ENCODE data around the gene ZNF428. TPM values are rescaled to one million over a fixed set of nuclear protein-coding genes. Genes with fewer than 3 reads are reported as not detected.

ZNF428 gene
- polyA plus RNA-seq, 1 of the 3 experiments (the other 2 are of a cell fraction): 79.5 TPM

DNA sequence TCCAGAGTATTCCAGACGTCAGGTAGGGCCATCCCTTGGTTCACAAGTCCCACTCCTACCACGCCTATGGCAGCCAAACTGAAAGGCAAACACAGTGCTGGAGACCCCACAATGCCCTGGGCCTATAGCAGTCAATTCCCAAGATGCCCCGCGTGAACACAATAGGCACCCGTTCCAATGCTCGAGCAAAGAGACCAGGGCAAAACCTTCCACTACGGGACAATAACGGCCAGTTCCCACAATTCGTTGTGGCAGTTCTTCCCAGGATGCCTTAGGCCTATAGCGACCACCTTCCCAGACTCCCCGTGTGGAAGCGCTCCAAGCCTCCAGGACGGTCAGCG is 538 bp downstream of the ZNF428 start:
- CTCF ChIA-PET: interaction anchor here (1.8 kb wide), 1 partner anchor 25 kb away, joined by 7 read pairs; no protein-coding TSS in a partner anchor
- Histone ChIP-seq H3K4me2 (peak overlapping the region; percentile 87), H3K4me3 (ENCODE audit: low read depth in 2 of 2, low read length in 1 of 2) (peak overlapping the region; percentile 68 to 72), H3K4me1 (ENCODE audit: control insufficient read depth in 1 of 2, insufficient read depth in 2 of 2, low read depth in 1 of 2, low read length in 1 of 2) (peaks cover 7 to 12% of the 10 kb centered on the region in 2 experiments; a peak in 2 of 4 replicates), H3K27ac (ENCODE audit: low read depth in 2 of 2, low read length in 1 of 2) (peak overlapping the region; percentile 74 to 98), H3K9ac (peak overlapping the region; percentile 86), H3K9me3 (no peaks in the 10 kb centered on the region), H3F3A (replicated peaks; ENCODE audit: insufficient read depth) (peaks cover 4% of the 10 kb centered on the region), H4K20me1 (ENCODE audit: insufficient read depth) (no peaks in the 10 kb centered on the region), H3K36me3 (replicated peaks in 1 of 2; ENCODE audit: control insufficient read depth in 1 of 2, insufficient read depth in 2 of 2, low read length in 1 of 2) (peaks cover 0 to 4% of the 10 kb centered on the region in 2 experiments), H2AFZ (ENCODE audit: low read depth) (peak overlapping the region; percentile 88), H3K79me2 (ENCODE audit: insufficient read depth) (peaks cover 46% of the 10 kb centered on the region), H3K27me3 (ENCODE audit: insufficient read depth) (no peaks in the 10 kb centered on the region), H3K9me2 (no peaks in the 10 kb centered on the region)
- POLR2A ChIA-PET: no interaction called here
- peak; percentile 82 for DNase-seq
- TF ChIP-seq SMC3 (IDR thresholded peaks at IDR 0.05; ENCODE audit: low read depth, low read length) (no peak), GATA2 (CRISPR knock-in tag; IDR thresholded peaks at IDR 0.05) (peak; percentile 42; the same call in 1 of the 2 replicates), CHD2 (IDR thresholded peaks at IDR 0.05; ENCODE audit: low read length, partially characterized antibody) (peak; percentile 43), EZH2phosphoT487 (IDR thresholded peaks at IDR 0.05; ENCODE audit: borderline replicate concordance, low read depth) (no peak), TAF1 (IDR thresholded peaks at IDR 0.05; ENCODE audit: borderline replicate concordance, low read depth, low read length) (peak; percentile 47; the same call in 1 of the 2 replicates), ELF1 (IDR thresholded peaks at IDR 0.05) (no peak), RXRA (IDR thresholded peaks at IDR 0.05; ENCODE audit: borderline replicate concordance, low read depth) (no peak), TCF12 (IDR thresholded peaks at IDR 0.05) (no peak), GABPA (IDR thresholded peaks at IDR 0.05; ENCODE audit: low read depth) (no peak), YY1 (IDR thresholded peaks at IDR 0.05; ENCODE audit: low read depth) (no peak), POLR2AphosphoS5 (IDR thresholded peaks at IDR 0.05; ENCODE audit: low read depth, low read length) (no peak; the same call in 1 of the 2 replicates), MXI1 (IDR thresholded peaks at IDR 0.05; ENCODE audit: low read depth, low read length) (peak; percentile 64), RAD21 (IDR thresholded peaks at IDR 0.05; ENCODE audit: low read length) (no peak), MEF2A (IDR thresholded peaks at IDR 0.05; ENCODE audit: borderline replicate concordance, low read depth) (no peak)
- TF ChIP-seq, protein P1, sequence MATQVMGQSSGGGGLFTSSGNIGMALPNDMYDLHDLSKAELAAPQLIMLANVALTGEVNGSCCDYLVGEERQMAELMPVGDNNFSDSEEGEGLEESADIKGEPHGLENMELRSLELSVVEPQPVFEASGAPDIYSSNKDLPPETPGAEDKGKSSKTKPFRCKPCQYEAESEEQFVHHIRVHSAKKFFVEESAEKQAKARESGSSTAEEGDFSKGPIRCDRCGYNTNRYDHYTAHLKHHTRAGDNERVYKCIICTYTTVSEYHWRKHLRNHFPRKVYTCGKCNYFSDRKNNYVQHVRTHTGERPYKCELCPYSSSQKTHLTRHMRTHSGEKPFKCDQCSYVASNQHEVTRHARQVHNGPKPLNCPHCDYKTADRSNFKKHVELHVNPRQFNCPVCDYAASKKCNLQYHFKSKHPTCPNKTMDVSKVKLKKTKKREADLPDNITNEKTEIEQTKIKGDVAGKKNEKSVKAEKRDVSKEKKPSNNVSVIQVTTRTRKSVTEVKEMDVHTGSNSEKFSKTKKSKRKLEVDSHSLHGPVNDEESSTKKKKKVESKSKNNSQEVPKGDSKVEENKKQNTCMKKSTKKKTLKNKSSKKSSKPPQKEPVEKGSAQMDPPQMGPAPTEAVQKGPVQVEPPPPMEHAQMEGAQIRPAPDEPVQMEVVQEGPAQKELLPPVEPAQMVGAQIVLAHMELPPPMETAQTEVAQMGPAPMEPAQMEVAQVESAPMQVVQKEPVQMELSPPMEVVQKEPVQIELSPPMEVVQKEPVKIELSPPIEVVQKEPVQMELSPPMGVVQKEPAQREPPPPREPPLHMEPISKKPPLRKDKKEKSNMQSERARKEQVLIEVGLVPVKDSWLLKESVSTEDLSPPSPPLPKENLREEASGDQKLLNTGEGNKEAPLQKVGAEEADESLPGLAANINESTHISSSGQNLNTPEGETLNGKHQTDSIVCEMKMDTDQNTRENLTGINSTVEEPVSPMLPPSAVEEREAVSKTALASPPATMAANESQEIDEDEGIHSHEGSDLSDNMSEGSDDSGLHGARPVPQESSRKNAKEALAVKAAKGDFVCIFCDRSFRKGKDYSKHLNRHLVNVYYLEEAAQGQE (IDR thresholded peaks at IDR 0.05; ENCODE audit: low read depth, low read length): no peak
- TF ChIP-seq, protein P2, sequence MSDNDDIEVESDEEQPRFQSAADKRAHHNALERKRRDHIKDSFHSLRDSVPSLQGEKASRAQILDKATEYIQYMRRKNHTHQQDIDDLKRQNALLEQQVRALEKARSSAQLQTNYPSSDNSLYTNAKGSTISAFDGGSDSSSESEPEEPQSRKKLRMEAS (IDR thresholded peaks at IDR 0.05; ENCODE audit: low read depth): 0 out of 2 replicates have a peak, but pooled peaks have one; percentile 41
- TF ChIP-seq, protein P3, sequence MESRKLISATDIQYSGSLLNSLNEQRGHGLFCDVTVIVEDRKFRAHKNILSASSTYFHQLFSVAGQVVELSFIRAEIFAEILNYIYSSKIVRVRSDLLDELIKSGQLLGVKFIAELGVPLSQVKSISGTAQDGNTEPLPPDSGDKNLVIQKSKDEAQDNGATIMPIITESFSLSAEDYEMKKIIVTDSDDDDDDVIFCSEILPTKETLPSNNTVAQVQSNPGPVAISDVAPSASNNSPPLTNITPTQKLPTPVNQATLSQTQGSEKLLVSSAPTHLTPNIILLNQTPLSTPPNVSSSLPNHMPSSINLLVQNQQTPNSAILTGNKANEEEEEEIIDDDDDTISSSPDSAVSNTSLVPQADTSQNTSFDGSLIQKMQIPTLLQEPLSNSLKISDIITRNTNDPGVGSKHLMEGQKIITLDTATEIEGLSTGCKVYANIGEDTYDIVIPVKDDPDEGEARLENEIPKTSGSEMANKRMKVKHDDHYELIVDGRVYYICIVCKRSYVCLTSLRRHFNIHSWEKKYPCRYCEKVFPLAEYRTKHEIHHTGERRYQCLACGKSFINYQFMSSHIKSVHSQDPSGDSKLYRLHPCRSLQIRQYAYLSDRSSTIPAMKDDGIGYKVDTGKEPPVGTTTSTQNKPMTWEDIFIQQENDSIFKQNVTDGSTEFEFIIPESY (IDR thresholded peaks at IDR 0.05; ENCODE audit: borderline replicate concordance, low read depth): no peak
- TF ChIP-seq, protein P4, sequence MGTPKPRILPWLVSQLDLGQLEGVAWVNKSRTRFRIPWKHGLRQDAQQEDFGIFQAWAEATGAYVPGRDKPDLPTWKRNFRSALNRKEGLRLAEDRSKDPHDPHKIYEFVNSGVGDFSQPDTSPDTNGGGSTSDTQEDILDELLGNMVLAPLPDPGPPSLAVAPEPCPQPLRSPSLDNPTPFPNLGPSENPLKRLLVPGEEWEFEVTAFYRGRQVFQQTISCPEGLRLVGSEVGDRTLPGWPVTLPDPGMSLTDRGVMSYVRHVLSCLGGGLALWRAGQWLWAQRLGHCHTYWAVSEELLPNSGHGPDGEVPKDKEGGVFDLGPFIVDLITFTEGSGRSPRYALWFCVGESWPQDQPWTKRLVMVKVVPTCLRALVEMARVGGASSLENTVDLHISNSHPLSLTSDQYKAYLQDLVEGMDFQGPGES (IDR thresholded peaks at IDR 0.05; ENCODE audit: low read depth, low read length): no peak
- TF ChIP-seq, protein P5, sequence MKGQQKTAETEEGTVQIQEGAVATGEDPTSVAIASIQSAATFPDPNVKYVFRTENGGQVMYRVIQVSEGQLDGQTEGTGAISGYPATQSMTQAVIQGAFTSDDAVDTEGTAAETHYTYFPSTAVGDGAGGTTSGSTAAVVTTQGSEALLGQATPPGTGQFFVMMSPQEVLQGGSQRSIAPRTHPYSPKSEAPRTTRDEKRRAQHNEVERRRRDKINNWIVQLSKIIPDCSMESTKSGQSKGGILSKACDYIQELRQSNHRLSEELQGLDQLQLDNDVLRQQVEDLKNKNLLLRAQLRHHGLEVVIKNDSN (IDR thresholded peaks at IDR 0.05; ENCODE audit: borderline replicate concordance, low read depth): no peak
- 1% methylated on average over 8 of the region's 14 CpGs for WGBS (ENCODE audit: low lambda C conversion rate)
